Fibroblast of upper back skin (primary cell): ENCODE data around the gene ABHD11.

ENCODE experiments used
- DNase-seq: peaks from one replicate; pipeline ENCODE4 v3.0.0-alpha.2; 2013

The ABHD11 gene

DNA sequence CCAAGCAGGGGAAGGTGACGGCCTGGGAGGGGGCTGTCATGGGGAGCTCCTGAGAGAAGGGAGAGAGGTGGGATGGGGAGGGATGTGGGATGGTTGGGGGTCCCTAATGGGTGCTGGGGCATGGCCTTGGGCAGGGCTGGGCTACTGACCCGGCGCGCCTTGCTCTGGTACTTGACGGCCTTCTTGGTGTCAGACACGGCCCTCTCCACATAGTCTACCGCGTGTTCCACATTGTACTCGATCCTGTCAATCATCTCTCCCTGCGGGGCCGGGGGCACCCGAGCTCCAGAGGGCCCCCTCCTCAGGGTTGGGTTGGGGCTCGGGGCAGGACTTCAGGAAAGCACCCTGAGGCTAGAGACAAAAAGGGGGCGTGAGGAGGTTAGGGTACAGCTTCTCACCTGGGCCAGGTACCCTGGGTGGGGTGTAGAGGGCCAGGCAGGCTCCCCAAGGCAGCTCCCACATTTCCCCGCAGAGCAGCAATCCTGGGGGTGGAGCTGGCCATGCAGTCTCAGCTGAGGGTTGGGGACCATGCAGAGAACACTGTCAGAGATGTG lies 37.9 kb downstream of the ABHD11 start:
- DNase-seq: no peak

DNA sequence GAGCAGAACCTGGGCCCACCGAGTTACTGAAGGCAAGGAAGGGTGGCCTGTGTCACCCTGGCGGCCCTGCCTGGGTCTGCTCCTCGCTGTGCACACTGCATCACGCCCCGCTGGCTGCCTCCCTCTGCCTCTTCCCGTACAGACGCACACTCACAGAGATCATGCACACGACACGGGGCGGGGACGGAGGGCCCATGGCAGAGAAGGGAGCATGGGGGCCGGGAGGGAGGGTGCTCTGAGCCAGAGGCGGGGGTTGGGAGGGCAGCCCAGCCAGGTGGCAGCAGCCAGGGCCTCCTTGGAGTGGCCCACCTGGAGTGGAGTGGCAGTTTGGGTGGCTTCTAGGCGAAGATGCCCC lies 38.6 kb downstream of the ABHD11 start:
- no peak for DNase-seq

DNA sequence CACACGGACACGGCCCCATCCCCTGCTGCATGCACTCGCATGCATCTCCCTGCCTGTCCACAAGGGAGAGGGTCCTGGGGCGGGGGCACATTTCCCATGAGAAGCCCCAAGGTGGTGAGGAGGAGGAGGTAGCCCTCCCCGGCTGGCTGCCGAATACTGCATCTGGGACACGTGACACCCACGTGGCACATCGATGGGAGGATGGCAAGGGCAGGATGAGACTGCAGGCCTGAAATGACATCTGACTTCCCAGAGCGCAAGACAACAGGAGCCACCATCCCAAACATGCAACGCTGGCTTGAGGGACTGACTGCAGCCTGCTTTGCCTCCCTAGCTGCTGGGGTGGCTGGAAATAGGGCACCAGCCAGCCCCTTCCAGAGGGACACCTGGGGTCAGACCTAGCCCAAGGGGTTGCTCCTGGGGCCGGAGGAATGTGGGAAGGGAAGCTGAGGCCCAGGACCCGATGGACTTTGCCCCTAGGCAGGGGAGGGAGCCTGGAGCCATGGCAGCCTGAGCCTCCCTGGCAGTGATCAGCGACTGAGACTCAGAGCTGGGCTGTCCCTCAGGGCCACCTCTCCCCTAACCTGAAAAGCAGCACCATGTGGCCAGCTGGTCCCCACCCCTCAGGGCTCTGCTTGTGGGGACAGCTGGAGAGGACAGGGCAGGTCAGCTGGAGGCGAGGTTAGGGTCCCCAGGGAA lies 39.1 kb downstream of the ABHD11 start:
- DNase-seq: no peak

DNA sequence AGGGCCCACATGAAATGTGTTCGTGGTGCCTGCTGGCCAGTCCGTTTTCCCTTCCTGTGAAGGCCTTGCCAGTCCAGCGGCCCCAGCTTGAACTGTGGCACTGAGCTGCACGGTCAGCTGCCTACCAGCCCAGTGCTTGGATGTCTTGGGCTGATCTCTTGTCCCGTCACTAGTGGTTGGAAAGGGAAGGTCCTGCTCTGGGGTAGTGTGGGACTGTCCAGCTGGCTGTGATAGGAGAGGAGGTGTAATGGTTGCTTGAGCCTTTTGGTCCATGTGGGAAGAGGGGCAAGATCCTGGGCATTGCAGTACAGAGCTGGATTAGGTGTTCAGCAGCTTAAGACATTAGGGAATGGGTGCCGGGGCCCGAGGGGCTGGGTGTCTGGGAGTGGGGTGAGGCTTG lies 40.2 kb downstream of the ABHD11 start:
- DNase-seq: no peak

DNA sequence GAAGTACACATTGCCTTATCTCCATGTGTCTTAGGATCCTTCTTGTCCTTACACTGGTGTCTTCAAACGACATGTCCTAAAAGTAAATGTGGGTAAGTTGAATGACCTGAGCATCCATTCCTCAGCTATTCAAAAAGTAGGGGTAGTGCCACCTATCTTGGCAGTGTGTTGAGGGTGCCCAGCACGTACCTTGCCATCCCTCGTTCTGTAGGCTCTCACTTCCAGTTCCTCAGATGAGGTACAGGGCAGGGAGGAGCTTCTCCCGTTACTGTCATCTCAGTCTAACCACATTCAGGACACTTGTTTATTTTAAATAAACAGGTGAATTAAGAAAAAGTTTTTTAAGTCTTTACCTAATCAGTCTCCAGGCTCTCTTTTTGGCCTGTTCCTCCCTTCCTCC lies 42.2 kb downstream of the ABHD11 start:
- DNase-seq: no peak

DNA sequence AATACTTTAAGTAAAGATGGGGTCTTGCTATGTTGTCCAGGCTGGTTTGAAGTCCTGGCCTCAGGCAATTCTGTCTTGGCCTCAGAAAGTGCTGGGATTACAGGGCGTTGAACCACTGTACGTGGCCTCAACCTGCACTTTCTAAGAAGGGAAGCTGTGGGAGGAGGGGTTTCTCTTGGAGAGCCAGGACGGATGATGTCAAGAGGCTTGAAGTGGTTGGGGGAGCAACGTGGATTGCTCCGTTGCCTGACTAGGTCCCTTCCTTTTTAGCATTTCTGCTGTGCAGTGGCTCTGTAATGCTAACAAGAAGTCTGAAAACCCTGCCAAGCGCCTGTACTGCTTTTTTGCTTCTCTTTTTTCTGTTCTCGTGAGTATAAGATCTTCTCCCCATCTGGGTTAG lies 48.0 kb downstream of the ABHD11 start:
- no peak for DNase-seq

DNA sequence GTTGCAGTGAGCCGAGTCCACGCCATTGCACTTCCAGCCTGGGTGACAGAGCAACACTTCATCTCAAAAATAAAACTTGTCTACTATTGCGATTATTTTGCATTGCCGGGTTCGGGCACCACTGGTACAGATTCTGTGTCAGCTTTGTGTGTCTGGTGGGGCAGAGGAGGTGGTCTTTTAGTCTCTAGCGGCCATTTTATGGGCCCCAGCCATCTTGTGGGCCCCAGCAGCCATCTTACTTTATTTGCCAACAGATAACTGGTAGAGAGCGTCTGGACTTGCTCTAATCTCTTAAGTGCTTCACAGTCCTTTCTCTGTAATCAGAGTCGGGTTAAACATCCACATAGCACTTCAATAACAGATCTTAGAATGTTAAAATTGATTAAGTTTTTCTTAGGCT lies 50.3 kb downstream of the ABHD11 start:
- DNase-seq: no peak
